HCT116 (cell line): ENCODE data around the gene ZNF287. TPM values are rescaled to one million over a fixed set of nuclear protein-coding genes. Genes with fewer than 3 reads are reported as not detected.

Source experiments
- ATAC-seq: fragments of 200-7000 bp; cut with Tn5 transposase; 2 replicates; pipeline ENCODE4 v1.9.1; 2020; ENCODE audit warnings: mild to moderate bottlenecking, moderate library complexity
- BruUV-seq: library from RNA; stranded (reverse); fragments of 400-500 nt; replicated peaks from 2 replicates; lab custom pipeline; 2021; lab: Mats Ljungman, UMichigan
- CTCF ChIA-PET: fragments of 300-600 bp; sonication (Branson Sonifier 250); formaldehyde crosslinking; loops from one replicate; lab custom pipeline; 2021; ENCODE audit warnings: antibody characterized with exemption; lab: Charles Lee
- POLR2A ChIA-PET: fragments of 300-600, 350-600 bp; sonication (Branson Sonifier 250); formaldehyde crosslinking; loops from one replicate; lab custom pipeline; 2021; ENCODE audit warnings: antibody characterized with exemption; lab: Charles Lee
- RAD21 ChIA-PET, 2 experiments: fragments of 300-600 bp; sonication (Branson Sonifier 250); formaldehyde crosslinking; loops; one replicate each; lab custom pipeline; 2023; ENCODE audit warnings: low total read pairs in 2 of 2; ENCODE audit not compliant: uncharacterized antibody in 2 of 2, unreplicated experiment in 2 of 2, low non-redundant PET in 1 of 2; lab: Charles Lee
- DNase-seq: peaks from one replicate; pipeline ENCODE4 v3.0.0-alpha.2; 2010; ENCODE audit warnings: low read depth, low spot score
- H2AFZ ChIP-seq: fragments of 200-600 bp; shearing (Covaris generic), sonication (generic); 2 replicates; pipeline ENCODE4 v1.6.1; 2017; ENCODE audit warnings: low read depth, mixed run types, mixed read lengths, antibody characterized with exemption, low read length; ENCODE audit not compliant: poor library complexity, severe bottlenecking
- H3K27ac ChIP-seq: 2 replicates; pipeline ENCODE4 v1.5.1; 2012; ENCODE audit warnings: low read depth, low read length
- H3K27me3 ChIP-seq: fragments of 200-600 bp; sonication (generic); 2 replicates; pipeline ENCODE4 v1.6.1; 2016; ENCODE audit warnings: mixed run types, low read length, mixed read lengths; ENCODE audit not compliant: insufficient read depth
- H3K36me3 ChIP-seq, 2 experiments: fragments of 200-500 bp in 1 of 2; fragments of 200-600 bp in 1 of 2; sonication (Bioruptor generic) in 1 of 2; sonication (generic) in 1 of 2; 2 replicates each; pipeline versions ENCODE4 v1.5.1 to v1.6.1; 2014 to 2016; ENCODE audit warnings: low read length in 2 of 2, inconsistent platforms in 1 of 2, mixed read lengths in 1 of 2, mixed run types in 1 of 2; ENCODE audit not compliant: insufficient read depth in 2 of 2, control insufficient read depth in 1 of 2
- H3K4me1 ChIP-seq, 2 experiments: fragments of 200-600 bp in 1 of 2; sonication (generic) in 1 of 2; 2 replicates each; pipeline versions ENCODE4 v1.5.1 to v1.6.1; 2012 to 2017; ENCODE audit warnings: low read length in 2 of 2, inconsistent platforms in 1 of 2, mild to moderate bottlenecking in 1 of 2, mixed read lengths in 1 of 2, mixed run types in 1 of 2, moderate library complexity in 1 of 2; ENCODE audit not compliant: insufficient read depth in 2 of 2, control insufficient read depth in 1 of 2
- H3K4me2 ChIP-seq: fragments of 200-600 bp; sonication (generic); 2 replicates; pipeline ENCODE4 v1.6.1; 2017; ENCODE audit warnings: mixed run types, low read length, mixed read lengths
- H3K4me3 ChIP-seq, 2 experiments: fragments of 200-600 bp in 1 of 2; sonication (generic) in 1 of 2; replicated peaks in 1 of 2; 2 replicates each; pipeline ENCODE4 v1.5.1; 2011 to 2016; ENCODE audit warnings: low read length in 2 of 2, control low read depth in 1 of 2, low read depth in 1 of 2, mild to moderate bottlenecking in 1 of 2, mixed read lengths in 1 of 2, mixed run types in 1 of 2
- H3K79me2 ChIP-seq: fragments of 200-600 bp; sonication (generic); 2 replicates; pipeline ENCODE4 v1.6.1; 2017; ENCODE audit warnings: mild to moderate bottlenecking, mixed run types, low read length, moderate library complexity, mixed read lengths; ENCODE audit not compliant: insufficient read depth
- H3K9ac ChIP-seq: fragments of 200-600 bp; sonication (generic); 2 replicates; pipeline ENCODE4 v1.6.1; 2016; ENCODE audit warnings: low read length, mixed read lengths
- H3K9me2 ChIP-seq: fragments of 200-600 bp; sonication (generic), shearing (Covaris generic); 2 replicates; pipeline ENCODE4 v1.6.1; 2017; ENCODE audit warnings: mixed run types, mild to moderate bottlenecking, moderate library complexity; ENCODE audit not compliant: insufficient read depth
- H3K9me3 ChIP-seq, 2 experiments: fragments of 200-500 bp in 1 of 2; fragments of 200-600 bp in 1 of 2; sonication (Bioruptor generic) in 1 of 2; sonication (generic) in 1 of 2; 2 replicates each; pipeline ENCODE4 v1.6.1; 2014 to 2017; ENCODE audit warnings: low read length in 2 of 2, mixed read lengths in 2 of 2, inconsistent platforms in 1 of 2, low read depth in 1 of 2, mild to moderate bottlenecking in 1 of 2, mixed run types in 1 of 2, moderate library complexity in 1 of 2; ENCODE audit not compliant: control insufficient read depth in 1 of 2, insufficient read depth in 1 of 2
- H4K20me1 ChIP-seq: fragments of 200-600 bp; sonication (generic), shearing (Covaris generic); 2 replicates; pipeline ENCODE4 v1.6.1; 2017; ENCODE audit warnings: mixed run types, mild to moderate bottlenecking, moderate library complexity; ENCODE audit not compliant: insufficient read depth
- CBX3 ChIP-seq: IDR thresholded peaks from 2 replicates; pipeline ENCODE4 v1.6.1; 2012; ENCODE audit warnings: low read depth
- EGR1 ChIP-seq: IDR thresholded peaks from 2 replicates; pipeline ENCODE4 v1.6.1; 2012; ENCODE audit warnings: low read depth
- ZNF274 ChIP-seq: fragments of 200-500 bp; sonication (Bioruptor generic); IDR thresholded peaks from 2 replicates; pipeline ENCODE4 v1.6.1; 2014; ENCODE audit warnings: mild to moderate bottlenecking, low read depth, low read length, inconsistent platforms
- intact Hi-C: fragments of 100-400 bp; cut with micrococcal nuclease; formaldehyde crosslinking; loops from 2 replicates; pipeline ENCODE4 v1.10.0; 2022
- total RNA-seq: library from RNA; stranded (reverse); gene quantifications from one replicate; pipeline ENCODE4 v1.2.1, GENCODE V29; 2021; ENCODE audit not compliant: unreplicated experiment
- TF ChIP-seq, protein P1 (sequence below): IDR thresholded peaks from 2 replicates; pipeline ENCODE4 v1.6.1; 2011; ENCODE audit warnings: mild to moderate bottlenecking, low read length, moderate library complexity; ENCODE audit not compliant: insufficient replicate concordance; ENCODE audit errors: extremely low read depth
- TF ChIP-seq, protein P2 (sequence below): IDR thresholded peaks from 2 replicates; pipeline ENCODE4 v1.6.1; 2012; ENCODE audit warnings: low read depth

Gene ZNF287
- total RNA-seq, 1 experiment from 2014 or later, result not detected

DNA sequence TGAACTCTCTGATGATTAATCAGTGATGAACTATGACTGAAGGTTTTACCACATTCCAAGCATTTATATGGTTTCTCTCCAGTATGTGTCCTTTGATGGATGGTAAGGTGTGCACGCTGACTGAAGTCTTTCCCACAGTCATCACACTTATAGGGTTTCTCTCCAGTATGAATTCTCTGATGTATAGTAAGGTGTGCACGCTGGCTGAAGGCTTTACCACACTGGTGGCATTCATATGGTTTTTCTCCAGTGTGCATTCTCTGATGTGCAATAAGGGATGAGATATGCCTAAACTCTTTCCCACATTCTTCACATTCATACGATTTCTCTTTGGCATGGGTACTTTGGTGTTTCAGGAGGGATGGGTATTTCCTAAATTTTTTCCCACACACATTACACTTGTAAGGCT, 16.4 kb downstream of the ZNF287 start:
- Histone ChIP-seq H3K4me2 (no peak overlapping the region), H3K79me2 (no peaks in the 10 kb centered on the region), H3K9ac (no peak overlapping the region), H3K9me3 (peaks cover 35 to 51% of the 10 kb centered on the region in 2 experiments; a peak in 2 of 4 replicates), H3K4me1 (no peaks in the 10 kb centered on the region), H4K20me1 (no peaks in the 10 kb centered on the region), H3K4me3 (no peak overlapping the region), H3K27ac (no peak overlapping the region), H3K27me3 (no peaks in the 10 kb centered on the region), H3K9me2 (no peaks in the 10 kb centered on the region), H3K36me3 (no peaks in the 10 kb centered on the region), H2AFZ (no peak overlapping the region)
- ATAC-seq (no peak), DNase-seq (no peak)
- TF ChIP-seq, protein P1, sequence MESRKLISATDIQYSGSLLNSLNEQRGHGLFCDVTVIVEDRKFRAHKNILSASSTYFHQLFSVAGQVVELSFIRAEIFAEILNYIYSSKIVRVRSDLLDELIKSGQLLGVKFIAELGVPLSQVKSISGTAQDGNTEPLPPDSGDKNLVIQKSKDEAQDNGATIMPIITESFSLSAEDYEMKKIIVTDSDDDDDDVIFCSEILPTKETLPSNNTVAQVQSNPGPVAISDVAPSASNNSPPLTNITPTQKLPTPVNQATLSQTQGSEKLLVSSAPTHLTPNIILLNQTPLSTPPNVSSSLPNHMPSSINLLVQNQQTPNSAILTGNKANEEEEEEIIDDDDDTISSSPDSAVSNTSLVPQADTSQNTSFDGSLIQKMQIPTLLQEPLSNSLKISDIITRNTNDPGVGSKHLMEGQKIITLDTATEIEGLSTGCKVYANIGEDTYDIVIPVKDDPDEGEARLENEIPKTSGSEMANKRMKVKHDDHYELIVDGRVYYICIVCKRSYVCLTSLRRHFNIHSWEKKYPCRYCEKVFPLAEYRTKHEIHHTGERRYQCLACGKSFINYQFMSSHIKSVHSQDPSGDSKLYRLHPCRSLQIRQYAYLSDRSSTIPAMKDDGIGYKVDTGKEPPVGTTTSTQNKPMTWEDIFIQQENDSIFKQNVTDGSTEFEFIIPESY, result no peak
- TF ChIP-seq EGR1 (no peak), CBX3 (no peak), ZNF274 (peak; percentile 36)
- TF ChIP-seq, protein P2, sequence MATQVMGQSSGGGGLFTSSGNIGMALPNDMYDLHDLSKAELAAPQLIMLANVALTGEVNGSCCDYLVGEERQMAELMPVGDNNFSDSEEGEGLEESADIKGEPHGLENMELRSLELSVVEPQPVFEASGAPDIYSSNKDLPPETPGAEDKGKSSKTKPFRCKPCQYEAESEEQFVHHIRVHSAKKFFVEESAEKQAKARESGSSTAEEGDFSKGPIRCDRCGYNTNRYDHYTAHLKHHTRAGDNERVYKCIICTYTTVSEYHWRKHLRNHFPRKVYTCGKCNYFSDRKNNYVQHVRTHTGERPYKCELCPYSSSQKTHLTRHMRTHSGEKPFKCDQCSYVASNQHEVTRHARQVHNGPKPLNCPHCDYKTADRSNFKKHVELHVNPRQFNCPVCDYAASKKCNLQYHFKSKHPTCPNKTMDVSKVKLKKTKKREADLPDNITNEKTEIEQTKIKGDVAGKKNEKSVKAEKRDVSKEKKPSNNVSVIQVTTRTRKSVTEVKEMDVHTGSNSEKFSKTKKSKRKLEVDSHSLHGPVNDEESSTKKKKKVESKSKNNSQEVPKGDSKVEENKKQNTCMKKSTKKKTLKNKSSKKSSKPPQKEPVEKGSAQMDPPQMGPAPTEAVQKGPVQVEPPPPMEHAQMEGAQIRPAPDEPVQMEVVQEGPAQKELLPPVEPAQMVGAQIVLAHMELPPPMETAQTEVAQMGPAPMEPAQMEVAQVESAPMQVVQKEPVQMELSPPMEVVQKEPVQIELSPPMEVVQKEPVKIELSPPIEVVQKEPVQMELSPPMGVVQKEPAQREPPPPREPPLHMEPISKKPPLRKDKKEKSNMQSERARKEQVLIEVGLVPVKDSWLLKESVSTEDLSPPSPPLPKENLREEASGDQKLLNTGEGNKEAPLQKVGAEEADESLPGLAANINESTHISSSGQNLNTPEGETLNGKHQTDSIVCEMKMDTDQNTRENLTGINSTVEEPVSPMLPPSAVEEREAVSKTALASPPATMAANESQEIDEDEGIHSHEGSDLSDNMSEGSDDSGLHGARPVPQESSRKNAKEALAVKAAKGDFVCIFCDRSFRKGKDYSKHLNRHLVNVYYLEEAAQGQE, result no peak
- no TSS peak for BruUV-seq
- CTCF ChIA-PET, result no interaction called here
- POLR2A ChIA-PET, result no interaction called here
- RAD21 ChIA-PET, result no interaction called here
- intact Hi-C loops, result loop anchor here (5.0 to 10.0 kb wide), 2 partner anchors 52 to 95 kb away; no protein-coding TSS in a partner anchor
